Caco-2 (cell line): Measurements from ENCODE around the gene SGCG. TPM values are rescaled to one million over a fixed set of nuclear protein-coding genes. Genes with fewer than 3 reads are reported as not detected.
"Not testable (repeated sequence)": the region's sequence is repeated elsewhere in the genome, so short reads cannot be mapped to it uniquely, and the experiment has no call there.

Experiments used
- BruUV-seq: library from RNA; stranded (reverse); fragments of 400-500 nt; replicated peaks from 2 replicates; lab custom pipeline; 2021; lab: Mats Ljungman, UMichigan
- CTCF ChIA-PET: fragments of 300-600 bp; sonication (Branson Sonifier 250); formaldehyde crosslinking; loops from one replicate; lab custom pipeline; 2022; ENCODE audit warnings: antibody characterized with exemption; lab: Charles Lee
- POLR2A ChIA-PET: fragments of 300-600 bp; sonication (Branson Sonifier 250); formaldehyde crosslinking; loops from one replicate; lab custom pipeline; 2022; ENCODE audit warnings: antibody characterized with exemption; lab: Charles Lee
- DNase-seq, 2 experiments: peaks; one replicate each; pipeline versions ENCODE4 v3.0.0 to v3.0.0-alpha.2; 2020 to 2022
- H3K27me3 ChIP-seq: replicated peaks from 2 replicates; pipeline ENCODE4 v1.6.0; 2011; ENCODE audit warnings: low read length; ENCODE audit not compliant: control insufficient read depth, insufficient read depth
- H3K36me3 ChIP-seq: 2 replicates; pipeline ENCODE4 v1.5.1; 2011; ENCODE audit warnings: low read length; ENCODE audit not compliant: control insufficient read depth, insufficient read depth
- H3K4me1 ChIP-seq: fragments of 250-450 bp; sonication (Bioruptor Pico); 2 replicates; pipeline ENCODE4 v1.5.1; 2020; ENCODE audit warnings: mild to moderate bottlenecking
- H3K4me3 ChIP-seq: 2 replicates; pipeline ENCODE4 v1.5.1; 2011; ENCODE audit warnings: low read depth, mild to moderate bottlenecking, control low read depth, low read length
- H3K9me3 ChIP-seq: fragments of 250-450 bp; sonication (Bioruptor Pico); 2 replicates; pipeline ENCODE4 v1.5.1; 2020; ENCODE audit warnings: mild to moderate bottlenecking, moderate library complexity
- H3K27ac Mint-ChIP-seq: one replicate; pipeline ENCODE4 v1.8.0; 2022; ENCODE audit warnings: mixed read lengths; ENCODE audit not compliant: unreplicated experiment
- H3K27me3 Mint-ChIP-seq: one replicate; pipeline ENCODE4 v1.8.0; 2022; ENCODE audit warnings: mixed read lengths; ENCODE audit not compliant: insufficient read depth, unreplicated experiment
- H3K36me3 Mint-ChIP-seq: one replicate; pipeline ENCODE4 v1.8.0; 2022; ENCODE audit warnings: mild to moderate bottlenecking, mixed read lengths; ENCODE audit not compliant: insufficient read depth, unreplicated experiment
- H3K4me1 Mint-ChIP-seq: one replicate; pipeline ENCODE4 v1.8.0; 2022; ENCODE audit warnings: low read depth, mixed read lengths; ENCODE audit not compliant: unreplicated experiment
- H3K4me3 Mint-ChIP-seq: one replicate; pipeline ENCODE4 v1.8.0; 2022; ENCODE audit warnings: mild to moderate bottlenecking, moderate library complexity, mixed read lengths; ENCODE audit not compliant: unreplicated experiment
- H3K9me3 Mint-ChIP-seq: one replicate; pipeline ENCODE4 v1.8.0; 2022; ENCODE audit warnings: mixed read lengths; ENCODE audit not compliant: unreplicated experiment
- intact Hi-C: fragments of 100-400 bp; cut with micrococcal nuclease; formaldehyde crosslinking; loops from one replicate; pipeline ENCODE4 v1.10.0; 2022; ENCODE audit not compliant: unreplicated experiment
- total RNA-seq: library from RNA; stranded (reverse); gene quantifications from 2 replicates; pipeline ENCODE4 v1.2.3, GENCODE V29; 2022
- TF ChIP-seq, protein P1 (sequence below), 2 experiments: fragments of 200-600 bp in 1 of 2; IDR thresholded peaks; 1 replicate in 1 of 2; 2 replicates in 1 of 2; pipeline versions ENCODE4 v1.5.1 to v1.8.0; 2011 to 2022; ENCODE audit warnings: antibody characterized with exemption in 1 of 2, control low read depth in 1 of 2, inconsistent platforms in 1 of 2, low read depth in 1 of 2, low read length in 1 of 2, mild to moderate bottlenecking in 1 of 2, moderate library complexity in 1 of 2; ENCODE audit not compliant: insufficient read depth in 1 of 2, severe bottlenecking in 1 of 2, unreplicated experiment in 1 of 2

The SGCG gene
- total RNA-seq, 1 experiment from 2014 or later: not detected

DNA sequence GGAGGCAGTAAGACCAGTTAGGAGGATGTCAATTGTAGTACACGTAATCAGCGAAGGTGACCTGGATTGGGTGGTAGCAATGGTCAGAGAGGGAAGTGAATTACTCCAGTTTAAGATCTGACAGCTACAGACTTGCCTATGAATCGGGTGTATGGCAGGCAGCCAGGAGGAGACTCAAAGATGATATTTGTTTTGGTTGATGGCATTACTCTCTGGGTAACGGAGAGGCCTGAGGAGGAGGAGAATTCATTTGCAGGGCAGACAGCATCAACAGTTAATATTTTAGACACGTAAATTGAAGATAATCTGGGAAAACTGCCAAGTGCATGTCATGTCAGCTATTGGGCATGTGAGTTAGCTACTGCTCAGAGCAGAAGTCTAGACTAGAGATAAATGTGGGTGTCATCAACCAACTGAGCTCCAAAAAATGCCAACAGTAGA is 109.2 kb downstream of the SGCG start:
- H3K4me1 ChIP-seq: no peaks in the 10 kb centered on the region
- H3K27me3 ChIP-seq: no peaks in the 10 kb centered on the region
- POLR2A ChIA-PET: no interaction called here
- Mint-ChIP-seq H3K9me3 (peaks cover 1% of the 10 kb centered on the region), H3K36me3 (no peaks in the 10 kb centered on the region), H3K27me3 (peaks cover 7% of the 10 kb centered on the region), H3K4me1 (no peaks in the 10 kb centered on the region), H3K4me3 (no peak overlapping the region), H3K27ac (no peak overlapping the region)
- no peak overlapping the region for H3K4me3 ChIP-seq
- H3K36me3 ChIP-seq: no peaks in the 10 kb centered on the region
- CTCF ChIA-PET: no interaction called here
- no peak for DNase-seq
- intact Hi-C loops: no loop called here
- H3K9me3 ChIP-seq: no peaks in the 10 kb centered on the region
- BruUV-seq: no TSS peak
- TF ChIP-seq, protein P1, sequence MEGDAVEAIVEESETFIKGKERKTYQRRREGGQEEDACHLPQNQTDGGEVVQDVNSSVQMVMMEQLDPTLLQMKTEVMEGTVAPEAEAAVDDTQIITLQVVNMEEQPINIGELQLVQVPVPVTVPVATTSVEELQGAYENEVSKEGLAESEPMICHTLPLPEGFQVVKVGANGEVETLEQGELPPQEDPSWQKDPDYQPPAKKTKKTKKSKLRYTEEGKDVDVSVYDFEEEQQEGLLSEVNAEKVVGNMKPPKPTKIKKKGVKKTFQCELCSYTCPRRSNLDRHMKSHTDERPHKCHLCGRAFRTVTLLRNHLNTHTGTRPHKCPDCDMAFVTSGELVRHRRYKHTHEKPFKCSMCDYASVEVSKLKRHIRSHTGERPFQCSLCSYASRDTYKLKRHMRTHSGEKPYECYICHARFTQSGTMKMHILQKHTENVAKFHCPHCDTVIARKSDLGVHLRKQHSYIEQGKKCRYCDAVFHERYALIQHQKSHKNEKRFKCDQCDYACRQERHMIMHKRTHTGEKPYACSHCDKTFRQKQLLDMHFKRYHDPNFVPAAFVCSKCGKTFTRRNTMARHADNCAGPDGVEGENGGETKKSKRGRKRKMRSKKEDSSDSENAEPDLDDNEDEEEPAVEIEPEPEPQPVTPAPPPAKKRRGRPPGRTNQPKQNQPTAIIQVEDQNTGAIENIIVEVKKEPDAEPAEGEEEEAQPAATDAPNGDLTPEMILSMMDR (IDR thresholded peaks at IDR 0.05; ENCODE audit: insufficient read depth in 1 of 2, low read depth in 1 of 2, low read length in 1 of 2, severe bottlenecking in 1 of 2, unreplicated experiment in 1 of 2): no peak

DNA sequence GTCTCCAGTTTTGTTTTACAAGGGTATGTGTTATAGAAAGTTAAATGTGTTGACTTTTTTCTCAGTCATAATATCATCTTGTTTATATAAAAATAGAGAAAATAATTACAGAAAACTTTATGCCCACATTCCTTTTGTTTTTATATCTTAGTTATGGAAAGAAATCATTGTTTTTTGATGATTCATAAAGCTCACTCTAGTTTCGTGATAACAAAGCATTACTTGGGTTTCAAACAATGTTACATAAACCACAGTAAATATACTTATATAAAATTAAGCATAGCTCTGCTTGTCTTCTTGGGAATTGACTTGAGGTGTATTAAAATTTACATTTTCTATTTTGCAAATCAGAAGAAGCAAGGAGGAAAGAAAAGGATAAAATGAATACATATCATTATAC is 111.8 kb downstream of the SGCG start:
- no peak overlapping the region for H3K27ac Mint-ChIP-seq
- no TSS peak for BruUV-seq
- ChIA-PET POLR2A (interaction anchor here (0.6 kb wide), 1 partner anchor 17 kb away, joined by 5 read pairs; no protein-coding TSS in a partner anchor), CTCF (no interaction called here)
- peaks cover 13% of the 10 kb centered on the region for H3K9me3 Mint-ChIP-seq
- 0 out of 2 replicates have a peak, but pooled peaks cover under 1% of the 10 kb centered on the region for H3K9me3 ChIP-seq
- no peaks in the 10 kb centered on the region for H3K36me3 ChIP-seq
- H3K4me3 Mint-ChIP-seq: no peak overlapping the region
- H3K27me3 ChIP-seq: no peaks in the 10 kb centered on the region
- no peaks in the 10 kb centered on the region for H3K4me1 ChIP-seq
- no peaks in the 10 kb centered on the region for H3K36me3 Mint-ChIP-seq
- H3K4me3 ChIP-seq: no peak overlapping the region
- TF ChIP-seq, protein P1 (IDR thresholded peaks at IDR 0.05; ENCODE audit: insufficient read depth in 1 of 2, low read depth in 1 of 2, low read length in 1 of 2, severe bottlenecking in 1 of 2, unreplicated experiment in 1 of 2): no peak
- intact Hi-C loops: no loop called here
- peaks cover 10% of the 10 kb centered on the region for H3K27me3 Mint-ChIP-seq
- no peaks in the 10 kb centered on the region for H3K4me1 Mint-ChIP-seq
- DNase-seq: no peak

DNA sequence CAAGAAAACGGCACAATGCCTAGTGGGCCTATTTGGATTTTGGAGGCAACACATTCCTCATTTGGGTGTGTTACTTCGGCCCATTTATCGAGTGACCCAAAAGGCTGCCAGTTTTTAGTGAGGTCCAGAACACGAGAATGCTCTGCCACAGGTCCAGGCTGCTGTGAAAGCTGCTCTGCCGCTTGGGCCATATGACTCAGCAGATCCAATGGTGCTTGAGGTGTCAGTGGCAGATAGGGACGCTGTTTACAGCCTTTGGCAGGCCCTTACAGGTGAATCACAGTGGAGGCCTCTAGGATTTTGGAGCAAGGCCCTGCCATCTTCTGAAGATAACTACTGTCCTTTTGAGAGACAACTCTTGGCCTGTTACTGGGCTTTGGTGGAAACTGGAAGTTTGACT is 134.1 kb downstream of the SGCG start:
- H3K27me3 Mint-ChIP-seq, CTCF ChIA-PET, DNase-seq, H3K27ac Mint-ChIP-seq, H3K36me3 Mint-ChIP-seq, intact Hi-C loops, H3K9me3 Mint-ChIP-seq, H3K36me3 ChIP-seq, H3K4me1 ChIP-seq, H3K4me1 Mint-ChIP-seq, H3K27me3 ChIP-seq, H3K9me3 ChIP-seq, H3K4me3 Mint-ChIP-seq, BruUV-seq, H3K4me3 ChIP-seq, POLR2A ChIA-PET: not testable (repeated sequence)
